Measurements from ENCODE around the gene COX4I1. TPM values are rescaled to one million over a fixed set of nuclear protein-coding genes. Genes with fewer than 3 reads are reported as not detected.

COX4I1 gene
- total RNA-seq, 2 experiments from 2014 or later: 563 to 568 TPM

DNA sequence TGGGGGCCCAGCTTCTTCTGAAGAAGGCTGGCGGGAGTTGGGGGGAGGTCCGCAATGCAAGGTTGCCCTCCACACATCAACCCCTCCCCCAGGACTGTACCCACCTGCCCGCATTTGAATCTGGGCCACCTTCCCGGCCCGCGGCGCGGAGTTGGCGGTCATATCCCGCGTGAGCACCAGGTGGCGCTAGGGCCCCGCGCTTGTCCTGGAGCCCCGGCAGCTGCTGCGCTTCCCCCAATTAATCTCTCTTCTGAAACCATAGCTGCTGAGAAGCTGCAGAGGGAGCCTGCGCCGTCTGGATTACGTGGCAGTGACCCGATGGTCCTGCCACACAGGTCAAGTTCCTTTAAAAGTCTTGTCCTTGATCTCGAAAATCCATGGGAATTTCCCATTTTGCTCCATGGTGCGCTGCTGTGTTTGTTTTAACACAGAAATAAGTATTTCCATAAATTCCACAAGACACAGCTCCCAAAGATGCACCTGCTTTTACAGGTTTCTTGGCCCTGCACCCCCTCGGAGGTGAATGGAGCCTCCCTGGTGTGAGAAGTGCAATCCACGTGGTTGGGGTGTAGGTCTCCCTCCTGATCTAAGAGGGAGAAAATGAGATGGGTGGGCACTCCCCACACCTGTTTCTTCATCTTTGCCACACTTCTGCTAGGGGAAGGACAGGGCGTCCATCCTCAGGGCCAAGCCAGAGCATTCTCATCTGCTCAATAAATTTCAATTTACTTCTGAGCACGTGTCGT is 22.1 kb downstream of the COX4I1 start:
- no peak overlapping the region for H3K4me3 Mint-ChIP-seq

GRCh38 chr16:85822145-85822544 is 22.6 kb downstream of the COX4I1 start:
- no peak for DNase-seq
- Mint-ChIP-seq H3K27me3 (ENCODE audit: low read depth) (no peaks in the 10 kb centered on the region), H3K4me3 (no peak overlapping the region), H3K9me3 (no peaks in the 10 kb centered on the region), H3K4me1 (ENCODE audit: low read depth) (peaks cover 11% of the 10 kb centered on the region), H3K36me3 (ENCODE audit: low read depth) (no peaks in the 10 kb centered on the region), H3K27ac (no peak overlapping the region)
- CTCF ChIA-PET: interaction anchor here (0.6 to 5.3 kb wide), 44 partner anchors 8 to 698 kb away, joined by 3 to 163 read pairs (median 6); partner anchors contain the start of gene IRF8
- intact Hi-C loops (cut with micrococcal nuclease): no loop called here

More for the DNA sequence above, 22.1 kb downstream of the COX4I1 start:
- H3K27ac Mint-ChIP-seq: no peak overlapping the region
- H3K9me3 Mint-ChIP-seq: no peaks in the 10 kb centered on the region
- peaks cover 11% of the 10 kb centered on the region for H3K4me1 Mint-ChIP-seq (ENCODE audit: low read depth)
- CTCF ChIA-PET: interaction anchor here (0.6 to 5.3 kb wide), 62 partner anchors 8 to 698 kb away, joined by 3 to 163 read pairs (median 4); partner anchors contain the start of gene IRF8
- H3K27me3 Mint-ChIP-seq (ENCODE audit: low read depth): no peaks in the 10 kb centered on the region
- peak; percentile 89 for DNase-seq
- intact Hi-C loops (cut with micrococcal nuclease): loop anchor here (1.0 to 2.0 kb wide), 4 partner anchors 73 to 699 kb away; no protein-coding TSS in a partner anchor
- H3K36me3 Mint-ChIP-seq (ENCODE audit: low read depth): no peaks in the 10 kb centered on the region

GRCh38 chr16:85823328-85823920 is 23.9 kb downstream of the COX4I1 start:
- Mint-ChIP-seq H3K27me3 (ENCODE audit: low read depth) (no peaks in the 10 kb centered on the region), H3K36me3 (ENCODE audit: low read depth) (no peaks in the 10 kb centered on the region), H3K9me3 (no peaks in the 10 kb centered on the region), H3K4me1 (ENCODE audit: low read depth) (peaks cover 11% of the 10 kb centered on the region), H3K27ac (no peak overlapping the region), H3K4me3 (no peak overlapping the region)
- CTCF ChIA-PET: interaction anchor here (1.0 to 5.3 kb wide), 2 partner anchors 163 to 165 kb away, joined by 4 to 163 read pairs; no protein-coding TSS in a partner anchor
- DNase-seq: no peak
- intact Hi-C loops (cut with micrococcal nuclease): no loop called here

DNA sequence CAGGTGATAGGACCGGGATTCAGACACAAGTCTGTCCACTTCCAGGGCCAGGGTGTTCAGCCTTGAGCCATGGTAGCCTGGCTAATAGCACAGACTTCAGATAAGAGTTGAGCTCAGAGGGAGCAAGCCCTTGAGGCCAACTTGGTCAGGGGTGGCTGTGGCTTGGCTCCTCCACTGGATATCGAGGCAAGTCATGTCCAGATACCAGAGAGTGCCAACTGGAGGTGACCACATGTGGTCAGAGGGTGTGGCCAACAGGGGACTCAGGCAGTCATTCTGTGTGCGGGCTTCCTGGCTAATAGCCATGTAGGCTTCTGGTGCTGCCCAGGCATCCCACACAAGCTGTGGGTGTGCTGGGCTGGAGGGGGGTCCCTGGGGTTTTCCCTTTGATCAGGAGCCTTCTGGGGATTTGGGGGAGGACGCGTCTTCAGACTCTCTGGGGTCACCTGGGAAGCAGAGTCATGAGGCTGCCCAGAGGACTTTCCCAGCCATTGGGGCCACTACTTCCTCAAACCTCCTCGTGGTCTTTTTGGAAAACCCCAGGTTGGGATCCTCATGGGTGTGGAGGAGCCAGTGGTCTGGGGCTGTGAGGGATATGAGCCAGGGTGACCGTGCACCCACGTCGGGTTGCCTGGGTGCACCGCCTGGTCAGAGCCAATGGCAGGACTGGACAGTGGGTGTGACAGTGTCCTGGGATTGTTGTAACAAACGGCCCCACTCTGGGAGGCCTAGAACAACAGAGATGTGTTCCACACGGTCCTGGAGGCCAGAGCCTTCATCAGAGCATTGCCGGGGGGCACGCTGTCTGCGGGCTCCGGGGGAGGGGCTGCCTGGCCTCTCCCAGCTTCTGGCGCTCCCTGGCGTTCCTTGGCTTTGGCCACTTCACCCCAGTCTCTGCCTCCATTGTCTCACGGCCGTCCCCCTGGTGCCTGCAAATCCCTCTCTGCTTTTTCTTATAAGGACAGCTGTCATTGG is 25.0 kb downstream of the COX4I1 start:
- no peak overlapping the region for H3K4me3 Mint-ChIP-seq
- H3K27ac Mint-ChIP-seq: no peak overlapping the region
- H3K36me3 Mint-ChIP-seq (ENCODE audit: low read depth): no peaks in the 10 kb centered on the region
- intact Hi-C loops (cut with micrococcal nuclease): no loop called here
- H3K27me3 Mint-ChIP-seq (ENCODE audit: low read depth): no peaks in the 10 kb centered on the region
- no peak for DNase-seq
- no peaks in the 10 kb centered on the region for H3K9me3 Mint-ChIP-seq
- peaks cover 14% of the 10 kb centered on the region for H3K4me1 Mint-ChIP-seq (ENCODE audit: low read depth)
- CTCF ChIA-PET: interaction anchor here (1.0 kb wide), 1 partner anchor 162 kb away, joined by 4 read pairs; no protein-coding TSS in a partner anchor

- H3K27ac Mint-ChIP-seq: no peak overlapping the region
- intact Hi-C loops (cut with micrococcal nuclease): no loop called here
- CTCF ChIA-PET: no interaction called here
Measured at GRCh38 chr16:85825326-85825725, 25.8 kb downstream of the COX4I1 start.

DNA sequence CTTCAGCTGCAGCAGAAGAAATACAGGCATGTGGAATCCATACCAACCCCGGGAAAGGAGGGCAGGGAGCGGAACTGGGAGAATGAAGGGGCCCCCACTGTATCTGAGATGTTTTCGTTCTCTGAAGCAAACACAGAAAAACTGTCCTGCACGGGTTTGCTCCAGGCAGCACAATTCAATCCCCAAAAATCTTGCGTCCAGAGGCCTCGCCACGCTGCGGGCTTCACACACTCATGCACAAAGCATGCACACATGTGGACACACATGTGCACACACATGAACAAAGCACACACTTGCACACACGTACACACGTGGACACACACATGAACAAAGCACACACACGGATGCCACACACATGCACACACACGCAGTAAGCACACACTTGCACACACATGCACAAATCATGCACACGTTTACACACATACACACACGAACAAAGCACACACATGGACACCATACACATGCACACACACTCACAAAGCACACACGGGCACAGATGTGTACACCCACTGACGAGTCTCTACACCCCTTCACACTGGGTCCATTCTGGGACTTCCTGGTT is 27.3 kb downstream of the COX4I1 start:
- intact Hi-C loops (cut with micrococcal nuclease): no loop called here
- Mint-ChIP-seq H3K9me3 (no peaks in the 10 kb centered on the region), H3K4me3 (no peak overlapping the region), H3K4me1 (ENCODE audit: low read depth) (peaks cover 17% of the 10 kb centered on the region), H3K27ac (no peak overlapping the region), H3K36me3 (ENCODE audit: low read depth) (no peaks in the 10 kb centered on the region), H3K27me3 (ENCODE audit: low read depth) (peaks cover 8% of the 10 kb centered on the region)
- DNase-seq: no peak
- CTCF ChIA-PET: no interaction called here

More at GRCh38 chr16:85825326-85825725, 25.8 kb downstream of the COX4I1 start:
- Mint-ChIP-seq H3K9me3 (no peaks in the 10 kb centered on the region), H3K27me3 (ENCODE audit: low read depth) (no peaks in the 10 kb centered on the region), H3K36me3 (ENCODE audit: low read depth) (no peaks in the 10 kb centered on the region), H3K4me1 (ENCODE audit: low read depth) (peaks cover 20% of the 10 kb centered on the region), H3K4me3 (no peak overlapping the region)
- no peak for DNase-seq

GRCh38 chr16:85828166-85828565 is 28.7 kb downstream of the COX4I1 start:
- Mint-ChIP-seq H3K4me3 (no peak overlapping the region), H3K27me3 (ENCODE audit: low read depth) (peaks cover 20% of the 10 kb centered on the region), H3K27ac (no peak overlapping the region), H3K36me3 (ENCODE audit: low read depth) (no peaks in the 10 kb centered on the region), H3K9me3 (no peaks in the 10 kb centered on the region), H3K4me1 (ENCODE audit: low read depth) (peaks cover 14% of the 10 kb centered on the region)
- CTCF ChIA-PET: no interaction called here
- DNase-seq: no peak
- intact Hi-C loops (cut with micrococcal nuclease): no loop called here

- Mint-ChIP-seq H3K4me3 (peak overlapping the region; percentile 21), H3K36me3 (ENCODE audit: low read depth) (no peaks in the 10 kb centered on the region), H3K27me3 (ENCODE audit: low read depth) (peaks cover 22% of the 10 kb centered on the region), H3K4me1 (ENCODE audit: low read depth) (peaks cover 14% of the 10 kb centered on the region), H3K9me3 (no peaks in the 10 kb centered on the region), H3K27ac (no peak overlapping the region)
- intact Hi-C loops (cut with micrococcal nuclease): no loop called here
- CTCF ChIA-PET: interaction anchor here (1.0 to 2.3 kb wide), 4 partner anchors 8 to 159 kb away, joined by 3 to 8 read pairs (median 4); no protein-coding TSS in a partner anchor
- peak; percentile 30 for DNase-seq
Measured at GRCh38 chr16:85829171-85829719, 29.8 kb downstream of the COX4I1 start.

DNA sequence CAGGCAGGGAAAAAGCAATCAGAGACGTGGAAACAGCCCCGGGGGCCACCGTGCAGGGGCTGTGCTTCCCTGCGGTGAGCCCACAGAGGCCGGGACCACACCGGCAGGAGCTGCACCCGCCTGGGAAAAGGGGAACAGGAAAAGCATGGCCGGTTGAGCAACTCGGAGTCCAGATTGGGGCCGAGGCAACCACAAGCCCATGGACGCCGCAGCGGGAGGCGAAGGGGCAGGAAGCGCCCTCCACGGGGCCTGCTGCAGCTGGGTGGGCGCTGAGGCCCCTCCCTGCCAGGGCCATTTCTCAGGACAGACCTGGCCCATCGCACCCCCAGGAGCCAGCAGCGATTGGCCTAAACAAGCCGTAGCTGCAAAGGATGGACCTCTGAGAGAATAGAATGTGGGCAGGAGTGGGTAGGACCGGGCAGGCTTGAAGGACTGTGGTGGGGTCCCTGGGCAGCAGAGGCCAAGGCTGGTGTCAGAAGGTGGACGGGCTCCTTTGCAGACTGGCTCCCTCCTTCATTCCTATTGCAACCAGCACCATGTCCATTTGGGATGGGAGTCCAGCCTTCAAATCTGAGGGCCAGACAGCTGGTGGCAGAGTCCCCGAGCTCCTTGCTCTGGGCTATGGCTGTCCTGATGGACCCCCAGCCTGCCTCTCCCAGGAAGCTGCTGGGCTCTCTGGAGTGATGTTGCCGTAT is 30.4 kb downstream of the COX4I1 start:
- no peak overlapping the region for H3K27ac Mint-ChIP-seq

GRCh38 chr16:85830821-85831220 is 31.3 kb downstream of the COX4I1 start:
- DNase-seq: no peak
- H3K27me3 Mint-ChIP-seq (ENCODE audit: low read depth): peaks cover 27% of the 10 kb centered on the region
- intact Hi-C loops (cut with micrococcal nuclease): no loop called here
- H3K4me3 Mint-ChIP-seq: no peak overlapping the region
- H3K36me3 Mint-ChIP-seq (ENCODE audit: low read depth): no peaks in the 10 kb centered on the region
- H3K9me3 Mint-ChIP-seq: no peaks in the 10 kb centered on the region
- peaks cover 14% of the 10 kb centered on the region for H3K4me1 Mint-ChIP-seq (ENCODE audit: low read depth)
- CTCF ChIA-PET: interaction anchor here (2.1 to 2.3 kb wide), 2 partner anchors 10 to 11 kb away, joined by 6 to 8 read pairs; no protein-coding TSS in a partner anchor
- H3K27ac Mint-ChIP-seq: no peak overlapping the region

More for the DNA sequence above, 30.4 kb downstream of the COX4I1 start:
- Mint-ChIP-seq H3K27me3 (ENCODE audit: low read depth) (peaks cover 22% of the 10 kb centered on the region), H3K9me3 (no peaks in the 10 kb centered on the region), H3K4me1 (ENCODE audit: low read depth) (peaks cover 14% of the 10 kb centered on the region), H3K36me3 (ENCODE audit: low read depth) (no peaks in the 10 kb centered on the region), H3K4me3 (peak overlapping the region; percentile 21)
- no peak for DNase-seq
- intact Hi-C loops (cut with micrococcal nuclease): no loop called here
- CTCF ChIA-PET: interaction anchor here (1.0 to 2.3 kb wide), 4 partner anchors 8 to 159 kb away, joined by 3 to 8 read pairs (median 4); no protein-coding TSS in a partner anchor
